ENCODE measurements around the gene DOCK10.

The DOCK10 gene

GRCh38 chr2:224976629-224977525, 65.4 kb downstream of the DOCK10 start:
- no peak for DNase-seq (ENCODE audit: low spot score)

DNA sequence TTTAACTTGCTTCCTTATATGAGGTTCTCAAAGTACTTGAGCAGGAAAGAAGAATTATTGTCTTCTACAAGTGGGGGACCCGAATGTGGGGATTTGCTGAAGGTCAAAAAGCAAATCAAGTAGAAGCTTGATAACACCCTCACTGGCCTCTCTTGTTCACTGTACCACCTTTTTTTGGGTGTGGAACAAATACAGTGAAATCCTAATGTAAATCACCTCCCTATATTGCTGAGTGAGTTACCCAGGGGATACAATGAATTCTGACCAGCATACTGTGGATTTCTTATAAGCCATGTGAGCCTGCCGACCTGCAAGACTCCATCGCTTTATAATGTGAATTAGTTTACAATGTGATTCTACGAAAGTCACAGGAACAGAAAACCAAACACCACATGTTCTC, 66.5 kb downstream of the DOCK10 start:
- no peak for DNase-seq (ENCODE audit: low spot score)

GRCh38 chr2:224973112-224974016, 68.9 kb downstream of the DOCK10 start:
- DNase-seq (ENCODE audit: low spot score) = peak; percentile 37

DNA sequence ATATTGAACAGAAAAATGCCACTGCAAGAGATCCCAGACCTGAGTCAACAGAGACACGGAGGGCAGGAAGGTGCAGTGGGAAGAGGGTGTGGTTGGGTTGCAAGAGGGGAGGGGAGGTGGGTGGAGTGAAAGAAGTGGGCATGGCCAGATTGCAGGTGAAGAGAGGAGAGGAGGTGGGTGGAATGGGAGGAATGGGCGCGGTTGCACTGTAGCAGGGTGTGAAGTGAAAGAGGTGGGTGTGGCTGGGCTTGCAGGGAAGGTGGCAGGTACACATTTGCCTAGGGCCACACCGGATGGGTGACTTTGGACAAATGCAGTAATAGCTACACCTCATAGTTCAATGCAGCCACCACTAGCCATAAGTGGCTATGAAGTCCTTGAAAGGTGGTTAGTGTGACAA, 71.1 kb downstream of the DOCK10 start:
- DNase-seq (ENCODE audit: low spot score) = no peak

DNA sequence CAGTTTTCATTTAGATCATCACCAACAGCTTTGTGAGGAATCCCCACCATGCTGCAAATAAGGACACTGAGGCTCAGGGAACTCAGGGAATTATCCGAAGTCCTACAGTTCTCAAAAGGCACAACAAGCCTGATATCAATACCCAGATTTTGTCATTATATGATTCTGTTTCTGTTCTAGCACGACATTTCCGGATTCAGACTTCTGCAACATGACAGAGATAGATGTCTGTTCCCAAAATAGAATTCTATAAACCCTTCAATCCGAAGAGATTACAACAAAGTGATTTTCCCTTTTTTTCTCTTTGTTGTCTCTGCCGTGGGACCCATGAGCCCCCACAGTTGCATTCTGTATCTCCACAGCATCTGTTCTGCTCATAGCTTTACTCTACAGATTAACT, 72.0 kb downstream of the DOCK10 start:
- no peak for DNase-seq (ENCODE audit: low spot score)

GRCh38 chr2:224969633-224970260, 72.5 kb downstream of the DOCK10 start:
- no peak for DNase-seq (ENCODE audit: low spot score)

DNA sequence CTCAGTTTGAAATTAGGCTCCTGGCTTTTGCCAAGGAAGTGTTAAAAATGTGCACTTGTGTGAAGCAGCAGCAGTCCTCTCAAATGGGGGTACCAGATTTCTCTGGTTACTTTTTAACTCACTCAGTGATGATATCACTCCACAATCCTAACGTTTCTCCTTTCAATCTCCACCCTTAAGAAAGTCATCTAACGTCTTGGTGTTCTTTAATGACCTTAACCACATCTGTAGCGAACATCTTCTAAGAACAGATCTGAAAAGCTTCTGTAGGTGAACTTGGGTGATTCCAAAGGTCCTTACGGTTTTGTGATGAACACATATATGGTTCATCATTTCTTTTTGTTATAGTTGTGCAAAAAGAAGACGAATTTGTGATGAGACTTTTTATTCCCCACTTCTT, 73.2 kb downstream of the DOCK10 start:
- DNase-seq (ENCODE audit: low spot score) = no peak

DNA sequence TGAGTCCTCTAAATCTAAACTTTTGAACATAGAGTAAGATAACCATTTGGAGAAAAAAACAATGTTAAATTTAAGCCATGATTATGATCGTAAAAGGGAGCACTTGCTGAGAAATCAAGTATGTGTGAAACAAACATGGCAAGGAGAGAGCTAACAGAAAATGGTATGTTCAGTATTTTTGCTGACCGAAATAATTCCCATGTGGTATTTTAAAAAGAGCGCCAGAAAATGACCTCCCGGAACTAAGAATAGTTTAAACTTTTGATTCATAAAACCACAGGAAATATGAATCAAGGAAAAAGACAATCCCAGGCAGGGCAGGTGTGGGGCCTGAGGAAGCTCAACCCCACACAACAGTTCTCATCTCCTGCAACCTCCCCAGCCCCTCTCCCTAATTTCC, 74.2 kb downstream of the DOCK10 start:
- DNase-seq (ENCODE audit: low spot score) = no peak

- no peak for DNase-seq (ENCODE audit: low spot score)
Observed at GRCh38 chr2:224966613-224967012, 75.7 kb downstream of the DOCK10 start.

DNA sequence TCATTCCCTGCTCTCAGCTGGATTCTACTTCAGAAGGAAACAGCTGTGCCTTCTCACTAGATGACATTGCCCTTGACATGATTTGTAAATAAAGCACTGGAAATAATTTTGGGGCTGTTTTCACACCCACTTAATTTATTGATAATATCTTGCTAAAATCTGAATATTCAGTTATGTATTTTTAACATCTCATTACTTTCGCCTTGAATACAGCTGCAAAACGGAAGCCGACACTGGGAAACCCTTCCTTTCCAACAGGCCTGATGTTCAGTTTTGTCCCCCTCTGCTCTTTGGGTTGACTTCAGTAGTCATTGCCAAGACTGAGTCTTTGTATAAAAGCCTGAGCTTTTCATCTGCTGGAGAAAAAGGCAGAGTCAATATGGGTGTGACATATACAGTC, 82.7 kb downstream of the DOCK10 start:
- no peak for DNase-seq (ENCODE audit: low spot score)

DNA sequence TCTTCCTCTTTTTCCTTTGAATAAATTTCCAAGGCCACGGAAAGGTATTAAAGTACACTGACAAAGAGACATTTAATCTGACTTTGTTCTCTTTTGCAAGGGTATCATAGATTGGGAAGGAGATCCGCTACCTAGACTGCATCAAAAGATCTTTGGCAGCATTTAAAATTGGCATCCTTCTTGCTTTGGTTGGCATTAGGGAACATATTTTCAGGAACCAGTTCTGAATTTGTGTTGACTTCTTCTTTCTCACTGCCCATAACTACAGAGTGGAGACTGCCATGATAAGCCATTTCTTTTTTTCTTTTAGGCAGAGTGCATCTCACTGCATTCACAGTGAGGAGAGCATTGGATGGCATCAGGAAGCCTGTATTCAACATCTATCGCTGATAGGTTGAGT, 83.4 kb downstream of the DOCK10 start:
- no peak for DNase-seq (ENCODE audit: low spot score)

- DNase-seq (ENCODE audit: low spot score) = no peak
Observed at GRCh38 chr2:224958462-224958857, 83.8 kb downstream of the DOCK10 start.

DNA sequence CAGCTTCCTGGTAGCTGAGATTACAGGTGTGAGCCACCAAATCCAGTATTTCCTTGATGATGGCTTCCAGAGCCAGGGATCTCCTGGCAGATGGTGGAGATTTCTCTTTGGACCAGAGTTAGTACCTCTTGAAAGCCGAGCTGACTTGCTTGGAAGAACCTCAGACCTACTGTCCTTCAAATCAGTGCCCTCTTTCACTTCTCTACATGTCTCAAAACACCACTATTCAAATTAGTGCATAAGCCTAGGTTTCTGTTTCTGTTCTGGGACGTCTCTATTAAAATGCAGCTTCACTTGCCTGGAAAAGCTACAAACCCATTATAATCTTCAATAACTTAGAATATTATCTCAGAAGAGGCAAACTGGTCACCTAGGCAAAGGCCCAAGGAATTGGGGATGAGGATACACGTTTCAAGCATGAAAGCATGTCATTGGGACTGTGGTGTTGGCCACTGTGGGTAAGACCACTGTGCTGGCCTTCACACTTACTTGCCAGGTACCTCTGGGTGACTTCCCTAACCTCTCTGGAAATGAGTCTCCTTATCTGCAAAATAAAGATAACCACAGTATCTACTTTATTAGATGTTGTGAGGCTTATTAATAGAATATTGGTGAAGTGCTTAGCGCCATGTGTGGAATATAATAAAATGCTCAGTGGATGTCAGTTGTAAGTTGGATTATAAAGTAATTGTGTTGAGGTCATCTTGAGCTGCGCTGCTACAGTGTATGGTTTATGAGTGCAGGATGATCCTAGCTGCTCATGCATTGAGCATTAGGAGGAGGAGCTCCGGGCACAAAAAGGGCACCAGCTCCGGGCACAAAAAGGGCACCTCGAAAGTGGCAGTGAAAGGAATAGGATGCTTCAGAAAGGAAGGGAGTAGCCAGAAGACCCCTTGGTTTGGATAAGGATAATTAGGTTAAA, 84.5 kb downstream of the DOCK10 start:
- peak; percentile 34 for DNase-seq (ENCODE audit: low spot score)

DNA sequence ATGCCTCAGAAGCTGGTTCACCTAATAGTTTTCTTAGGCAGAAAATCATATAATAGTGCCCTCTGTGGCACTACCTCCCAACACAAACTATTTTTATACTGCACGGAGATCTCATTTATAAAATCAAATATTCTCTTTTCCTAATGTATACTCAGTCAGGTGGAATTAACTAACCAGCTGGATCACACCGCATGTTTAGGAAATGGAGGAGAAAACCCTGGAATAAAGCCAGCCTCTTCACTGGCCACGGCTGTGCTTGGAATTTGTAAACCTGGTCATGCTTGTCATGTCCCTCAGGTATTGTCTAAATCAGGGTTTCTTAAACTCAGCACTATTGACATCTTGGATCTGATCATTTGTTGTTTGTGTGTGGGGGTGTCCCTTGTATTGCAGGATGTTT, 85.6 kb downstream of the DOCK10 start:
- no peak for DNase-seq (ENCODE audit: low spot score)

DNA sequence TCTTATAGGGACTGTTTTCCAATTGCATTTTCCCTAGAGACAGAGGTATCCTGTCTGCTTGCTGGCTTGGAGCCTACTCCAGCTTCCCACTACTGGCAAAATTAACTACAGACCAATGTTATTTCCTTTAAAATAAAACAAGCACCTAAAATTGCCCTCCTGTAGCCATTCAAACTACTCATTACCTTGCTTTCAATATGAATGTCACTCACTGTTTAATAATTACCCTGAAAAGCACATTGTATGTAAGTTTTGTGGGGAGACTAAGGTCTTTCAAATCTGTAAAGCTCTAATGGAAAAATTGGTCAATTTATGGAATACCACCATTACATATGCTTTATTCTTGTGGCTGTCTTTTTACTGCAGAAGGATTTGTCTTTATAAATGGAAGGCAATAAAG, 87.3 kb downstream of the DOCK10 start:
- no peak for DNase-seq (ENCODE audit: low spot score)

GRCh38 chr2:224952936-224953657, 89.2 kb downstream of the DOCK10 start:
- DNase-seq (ENCODE audit: low spot score) = no peak

DNA sequence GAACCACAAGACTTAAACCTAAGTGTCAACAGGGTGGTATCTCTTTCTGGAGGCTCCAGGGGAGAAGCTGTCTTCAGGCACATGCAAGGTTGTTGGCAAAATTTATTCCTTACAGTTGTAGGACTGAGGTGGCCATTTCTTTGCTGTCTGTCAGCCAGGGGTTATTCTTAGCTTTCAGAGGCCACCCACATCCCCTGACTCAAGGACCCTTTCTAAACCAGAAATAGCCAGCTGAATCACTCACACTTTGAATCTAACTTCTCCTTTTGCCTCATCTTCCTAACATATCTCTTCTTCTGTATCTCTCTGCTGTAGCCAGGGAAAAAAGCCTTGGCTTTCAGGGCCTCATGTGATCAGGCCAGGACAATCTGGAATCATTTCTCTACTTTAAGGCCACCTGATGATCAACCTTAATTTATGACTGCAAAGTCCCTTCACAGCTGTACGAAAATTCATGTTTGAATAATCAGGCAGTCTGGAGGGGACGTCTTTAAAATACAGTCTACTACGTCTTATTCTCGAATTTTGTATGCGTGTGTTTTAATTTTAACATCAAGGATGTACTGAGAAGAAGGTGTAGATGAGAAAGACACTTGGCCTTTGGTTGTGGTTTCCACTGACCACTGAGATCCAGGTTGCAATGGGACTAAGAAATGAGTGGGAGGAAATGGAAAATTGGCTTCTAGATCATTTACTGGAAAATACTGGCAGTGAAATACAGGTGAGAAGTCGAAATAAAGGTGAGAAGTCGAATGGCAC, 90.4 kb downstream of the DOCK10 start:
- no peak for DNase-seq (ENCODE audit: low spot score)

- no peak for DNase-seq (ENCODE audit: low spot score)
Observed at GRCh38 chr2:224948859-224949258, 93.4 kb downstream of the DOCK10 start.

GRCh38 chr2:224948005-224948404, 94.3 kb downstream of the DOCK10 start:
- no peak for DNase-seq (ENCODE audit: low spot score)

DNA sequence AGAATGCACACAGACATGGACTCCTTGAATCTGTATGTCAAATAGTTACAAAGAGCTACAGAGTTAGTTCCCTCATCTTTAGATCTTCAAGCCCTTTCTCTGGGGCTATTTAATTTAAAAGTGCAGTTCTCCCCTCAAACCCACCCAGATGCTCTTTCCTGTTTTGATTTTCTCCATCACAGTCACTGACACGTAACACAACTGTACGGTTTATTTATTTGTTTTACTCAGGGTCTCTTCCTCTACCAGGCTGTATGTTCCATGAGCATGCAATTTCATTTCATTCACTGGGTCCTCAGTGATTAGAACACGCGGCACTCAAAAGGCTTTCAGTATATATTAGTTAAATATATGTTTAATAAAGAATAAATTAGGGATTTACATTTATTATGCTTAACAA, 94.7 kb downstream of the DOCK10 start:
- DNase-seq (ENCODE audit: low spot score) = no peak
